Loucy (cell line): ENCODE measurements around the gene CETN2.

Source experiments
- H2AFZ ChIP-seq: fragments of 200-600 bp; sonication (generic); 2 replicates; pipeline ENCODE4 v1.6.0; 2016; ENCODE audit warnings: antibody characterized with exemption, mild to moderate bottlenecking, low read length, moderate library complexity
- H3F3A ChIP-seq: fragments of 200-600 bp; 2 replicates; pipeline ENCODE4 v1.6.0; 2016; ENCODE audit warnings: antibody characterized with exemption, low read depth, mild to moderate bottlenecking
- H3K27me3 ChIP-seq: fragments of 200-600 bp; sonication (generic); 2 replicates; pipeline ENCODE4 v1.6.1; 2014; ENCODE audit warnings: low read length, mild to moderate bottlenecking; ENCODE audit not compliant: insufficient read depth, poor library complexity, severe bottlenecking
- H3K36me3 ChIP-seq: fragments of 200-600 bp; sonication (generic); 2 replicates; pipeline ENCODE4 v1.6.1; 2016; ENCODE audit warnings: low read length; ENCODE audit not compliant: insufficient read depth
- H3K4me1 ChIP-seq: fragments of 200-600 bp; sonication (generic); 2 replicates; pipeline ENCODE4 v1.5.1; 2014; ENCODE audit warnings: low read length, mild to moderate bottlenecking; ENCODE audit not compliant: insufficient read depth, poor library complexity, severe bottlenecking
- H3K4me2 ChIP-seq: fragments of 200-600 bp; sonication (generic); 2 replicates; pipeline ENCODE4 v1.6.0; 2014; ENCODE audit warnings: antibody characterized with exemption, low read length, low read depth, mild to moderate bottlenecking; ENCODE audit not compliant: poor library complexity, severe bottlenecking
- H3K4me3 ChIP-seq: fragments of 200-600 bp; sonication (generic); 2 replicates; pipeline ENCODE4 v1.5.1; 2014; ENCODE audit warnings: low read length, mild to moderate bottlenecking, mixed read lengths; ENCODE audit not compliant: poor library complexity, severe bottlenecking
- H3K79me2 ChIP-seq: fragments of 200-600 bp; sonication (generic); 2 replicates; pipeline ENCODE4 v1.6.1; 2014; ENCODE audit warnings: low read length; ENCODE audit not compliant: insufficient read depth
- H3K9ac ChIP-seq: fragments of 200-600 bp; sonication (generic); 2 replicates; pipeline ENCODE4 v1.6.0; 2014; ENCODE audit warnings: mild to moderate bottlenecking, low read depth, low read length, moderate library complexity; ENCODE audit not compliant: poor library complexity, severe bottlenecking
- H3K9me2 ChIP-seq: fragments of 200-600 bp; sonication (generic); replicated peaks from 2 replicates; pipeline ENCODE4 v1.6.1; 2016; ENCODE audit warnings: low read depth, low read length, mixed read lengths
- H3K9me3 ChIP-seq: fragments of 200-600 bp; sonication (generic); 2 replicates; pipeline ENCODE4 v1.6.1; 2014; ENCODE audit warnings: mild to moderate bottlenecking, antibody characterized with exemption, low read length, low read depth; ENCODE audit not compliant: insufficient read depth
- H4K20me1 ChIP-seq: fragments of 200-600 bp; sonication (generic); 2 replicates; pipeline ENCODE4 v1.6.0; 2014; ENCODE audit warnings: antibody characterized with exemption, low read length, mild to moderate bottlenecking; ENCODE audit not compliant: insufficient read depth, poor library complexity, severe bottlenecking
- CTCF ChIP-seq: fragments of 200-600 bp; sonication (generic); conservative IDR thresholded peaks from 2 replicates; pipeline ENCODE4 v1.5.1; 2014; ENCODE audit warnings: mild to moderate bottlenecking, antibody characterized with exemption, low read length
- EZH2phosphoT487 ChIP-seq: fragments of 200-600 bp; IDR thresholded peaks from 2 replicates; pipeline ENCODE4 v1.6.1; 2018; ENCODE audit warnings: antibody characterized with exemption, mild to moderate bottlenecking, moderate library complexity, borderline replicate concordance

The CETN2 gene

GRCh38 chrX:152850465-152850864 lies 19.9 kb upstream of the CETN2 start:
- Histone ChIP-seq H3K79me2 (no peaks in the 10 kb centered on the region; the same call in 1 of the 2 replicates), H3K36me3 (peaks cover 34% of the 10 kb centered on the region; the same call in 1 of the 2 replicates), H4K20me1 (no peaks in the 10 kb centered on the region), H3K9me2 (no peaks in the 10 kb centered on the region), H3K4me3 (no peak overlapping the region), H3K4me1 (peaks cover 7% of the 10 kb centered on the region), H3F3A (no peaks in the 10 kb centered on the region), H3K27me3 (no peaks in the 10 kb centered on the region), H2AFZ (no peak overlapping the region), H3K9ac (no peak overlapping the region), H3K4me2 (no peak overlapping the region), H3K9me3 (no peaks in the 10 kb centered on the region)
- TF ChIP-seq CTCF (no peak), EZH2phosphoT487 (no peak)

DNA sequence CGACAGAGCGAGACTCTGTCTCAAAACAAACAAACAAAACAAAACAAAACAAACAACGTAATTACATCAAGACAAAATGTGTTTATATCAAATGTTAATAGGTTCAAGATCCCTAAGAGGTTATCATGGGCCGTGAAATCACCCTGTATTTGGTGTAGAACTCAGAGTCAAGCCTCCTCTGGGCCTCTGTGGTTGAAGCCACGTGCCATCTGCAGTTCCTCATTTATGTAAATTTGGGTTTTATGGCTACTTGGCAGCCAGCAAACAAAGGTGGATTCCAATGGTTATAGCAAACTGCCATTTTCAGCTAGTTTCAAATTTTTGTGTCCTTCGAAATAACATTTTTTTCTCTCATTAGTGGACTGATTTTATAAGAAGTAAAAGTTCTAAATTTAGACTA lies 16.7 kb upstream of the CETN2 start:
- Histone ChIP-seq H3K36me3 (peaks cover 27% of the 10 kb centered on the region; the same call in 1 of the 2 replicates), H3K4me1 (peaks cover 7% of the 10 kb centered on the region), H3K4me2 (no peak overlapping the region), H3K27me3 (no peaks in the 10 kb centered on the region), H2AFZ (no peak overlapping the region), H3K9ac (no peak overlapping the region), H4K20me1 (peaks cover 5% of the 10 kb centered on the region), H3K9me2 (no peaks in the 10 kb centered on the region), H3K9me3 (no peaks in the 10 kb centered on the region), H3K4me3 (no peak overlapping the region), H3K79me2 (peaks cover 16% of the 10 kb centered on the region; the same call in 1 of the 2 replicates), H3F3A (no peaks in the 10 kb centered on the region)
- TF ChIP-seq EZH2phosphoT487: no peak
- no peak for TF ChIP-seq CTCF

DNA sequence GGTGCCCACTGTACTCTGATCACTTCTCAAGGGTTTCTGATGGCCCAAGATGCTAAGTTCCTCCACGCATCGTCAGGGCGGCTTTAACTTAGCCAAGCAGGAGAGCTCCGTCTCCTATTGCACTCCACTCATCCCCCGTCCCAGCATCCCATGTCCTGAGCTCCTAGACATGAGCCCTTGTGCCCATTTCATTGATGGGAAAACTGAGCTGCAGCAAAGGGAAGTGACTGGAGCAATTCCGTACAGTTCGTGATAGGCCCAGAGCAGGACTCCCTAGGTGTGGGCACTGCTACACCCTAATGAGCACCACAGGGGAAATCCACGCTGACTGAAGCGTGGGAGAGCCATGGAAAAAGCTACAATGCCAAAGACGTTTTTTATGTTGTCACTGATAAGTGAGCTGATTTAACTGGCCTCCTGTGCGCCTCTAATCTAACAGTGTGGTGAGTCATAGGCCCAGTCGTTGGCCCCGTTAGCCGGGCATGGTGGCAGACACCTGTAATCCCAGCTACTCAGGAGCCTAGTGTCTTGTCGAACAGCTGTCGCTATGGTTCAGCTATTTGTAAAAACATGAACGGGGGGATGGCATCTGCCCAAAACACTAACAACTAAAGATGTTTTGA lies 15.2 kb upstream of the CETN2 start:
- Histone ChIP-seq H3K9me3 (no peaks in the 10 kb centered on the region), H3K4me2 (no peak overlapping the region), H3F3A (no peaks in the 10 kb centered on the region), H3K36me3 (peaks cover 14% of the 10 kb centered on the region; the same call in 1 of the 2 replicates), H2AFZ (no peak overlapping the region), H4K20me1 (peaks cover 5% of the 10 kb centered on the region), H3K9me2 (no peaks in the 10 kb centered on the region), H3K4me1 (peaks cover 7% of the 10 kb centered on the region), H3K4me3 (no peak overlapping the region), H3K9ac (no peak overlapping the region), H3K27me3 (no peaks in the 10 kb centered on the region), H3K79me2 (peaks cover 31% of the 10 kb centered on the region; the same call in 1 of the 2 replicates)
- TF ChIP-seq CTCF (no peak), EZH2phosphoT487 (no peak)
